Right cardiac atrium (tissue), 5 donors: ENCODE results near the gene APAF1. TPM values are rescaled to one million over a fixed set of nuclear protein-coding genes. Genes with fewer than 3 reads are reported as not detected.
"Not testable (repeated sequence)": the region's sequence is repeated elsewhere in the genome, so short reads cannot be mapped to it uniquely, and the experiment has no call there.

Experiments
- ATAC-seq, 2 donors: fragments of 200-7000 bp; cut with Tn5 transposase; one replicate each; pipeline versions ENCODE4 v1.8.0 to v1.9.1; 2020; ENCODE audit warnings: moderate library complexity in 2 of 2, mild to moderate bottlenecking in 1 of 2
- DNase-seq, 3 donors: peaks; one replicate each; pipeline ENCODE4 v3.0.0-alpha.2; 2020
- H3K27ac ChIP-seq: one replicate; pipeline ENCODE4 v1.5.1; 2013; ENCODE audit warnings: mild to moderate bottlenecking, low read length, control low read depth, moderate library complexity
- H3K27me3 ChIP-seq: one replicate; pipeline ENCODE4 v1.6.1; 2013; ENCODE audit not compliant: control insufficient read depth, insufficient read depth
- H3K4me1 ChIP-seq: one replicate; pipeline ENCODE4 v1.6.1; 2013; ENCODE audit warnings: low read length; ENCODE audit not compliant: control insufficient read depth, insufficient read depth
- H3K4me3 ChIP-seq: one replicate; pipeline ENCODE4 v1.5.1; 2013; ENCODE audit warnings: low read length, control low read depth
- H3K9me3 ChIP-seq: one replicate; pipeline ENCODE4 v1.6.1; 2013; ENCODE audit warnings: low read length; ENCODE audit not compliant: control insufficient read depth
- WGBS: extraction: QIAGEN DNeasy Blood & Tissue Kit; methylation state at CpG from one replicate; pipeline ENCODE4 v1.1.7; 2013; 5-methylcytosine and 5-hydroxymethylcytosine counted together
- intact Hi-C, 4 donors: fragments of 100-400 bp; cut with DNase I; formaldehyde crosslinking; loops; one replicate each; pipeline versions ENCODE4 v1.11.0 to v1.14.0; 2022 to 2023
- polyA plus RNA-seq: library from polyadenylated mRNA; stranded (reverse); fragments of 200-250 nt; gene quantifications from one replicate; pipeline ENCODE4 v1.2.3, GENCODE V29; 2013
- total RNA-seq, 4 donors: library from RNA; stranded (reverse); fragmentation: NEBNext Ultra II Directional; extraction: Animal tissue kit (Norgen Biotek cat#: 25700); gene quantifications; one replicate each; pipeline ENCODE4 v1.2.1, GENCODE V29; 2021
- donor health status: healthy with polysubstance abuse.
- donor health status: DM: no; HTN: yes; CAD: no.
- donor health status: DM: no; HTN: no; CAD: no.
- donor health status: DM: no; HTN: yes; CAD: no; lungs with severe emphysema.
- donor health status: DM: yes; HTN: yes; CAD: no.

The APAF1 gene
- total and polyA plus RNA-seq, 5 donors, result 2.9 to 7.1 (median 4.3) TPM

GRCh38 chr12:98744680-98745079, 99.6 kb downstream of the APAF1 start:
- no peak for DNase-seq
- Histone ChIP-seq H3K4me3 (no peak overlapping the region), H3K27me3 (no peaks in the 10 kb centered on the region), H3K4me1 (no peaks in the 10 kb centered on the region), H3K9me3 (no peaks in the 10 kb centered on the region), H3K27ac (no peak overlapping the region)
- intact Hi-C loops, result no loop called here
- 68% methylated on average over 3 of the region's 3 CpGs for WGBS
- ATAC-seq, result no peak

DNA sequence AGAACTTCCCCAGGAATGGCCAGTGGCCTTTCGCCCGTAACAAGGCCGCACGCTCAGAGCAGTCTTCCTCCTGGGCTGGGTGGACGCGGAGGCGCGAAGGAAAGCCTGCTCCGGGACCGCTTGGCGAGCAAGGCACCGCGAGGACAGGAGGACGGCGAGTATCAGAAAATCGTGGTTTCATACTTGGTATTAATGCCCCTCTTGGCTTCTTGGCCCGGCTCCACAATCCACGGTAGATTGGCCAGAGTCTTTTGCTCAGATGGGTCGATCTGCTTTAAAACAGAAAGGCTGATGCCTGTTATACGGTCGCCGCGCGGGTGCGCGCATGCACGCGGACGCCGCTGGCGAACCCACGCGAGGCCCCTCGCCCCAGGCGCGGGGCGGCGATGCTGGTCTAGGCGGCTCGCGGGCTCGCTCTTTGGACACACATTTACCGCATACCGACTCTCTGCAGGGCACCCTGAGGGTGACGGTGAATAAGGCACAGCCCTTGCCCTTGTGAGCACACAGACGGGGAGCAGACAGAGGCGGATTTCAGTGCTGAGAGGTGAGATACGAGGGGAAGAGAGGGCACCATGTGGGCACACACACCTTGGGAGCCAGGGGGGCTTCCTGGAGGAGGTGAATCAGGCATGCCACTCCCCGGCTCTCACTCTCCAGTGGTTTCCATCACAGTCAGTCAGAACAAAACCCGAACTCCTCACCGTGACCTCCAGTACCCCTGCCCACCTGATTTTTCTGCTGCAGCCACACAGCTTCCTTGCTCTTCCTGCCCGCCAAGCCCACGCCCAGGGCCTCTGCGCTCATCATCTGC, 100.7 kb downstream of the APAF1 start:
- Histone ChIP-seq H3K27me3 (no peaks in the 10 kb centered on the region), H3K27ac (no peak overlapping the region), H3K4me3 (peak overlapping the region; percentile 46), H3K9me3 (no peaks in the 10 kb centered on the region), H3K4me1 (no peaks in the 10 kb centered on the region)
- ATAC-seq (peak; percentile 76 to 77), DNase-seq (peak; percentile 29 to 69 (median 53))
- WGBS, result 11% methylated on average over 54 of the region's 54 CpGs
- intact Hi-C loops, result no loop called here

GRCh38 chr12:98748463-98748862, 103.4 kb downstream of the APAF1 start:
- Histone ChIP-seq H3K27me3 (no peaks in the 10 kb centered on the region), H3K9me3 (no peaks in the 10 kb centered on the region), H3K4me1 (no peaks in the 10 kb centered on the region), H3K4me3 (no peak overlapping the region), H3K27ac (no peak overlapping the region)
- DNase-seq (no peak), ATAC-seq (no peak)
- intact Hi-C loops, result no loop called here
- 85% methylated on average over 3 of the region's 3 CpGs for WGBS

GRCh38 chr12:98750511-98750910, 105.4 kb downstream of the APAF1 start:
- WGBS, result 67% methylated on average over 9 of the region's 9 CpGs
- no peak overlapping the region for H3K4me3 ChIP-seq
- H3K4me1 ChIP-seq, result no peaks in the 10 kb centered on the region
- H3K27ac ChIP-seq, result no peak overlapping the region
- no peak for DNase-seq
- no peak for ATAC-seq
- H3K27me3 ChIP-seq, result no peaks in the 10 kb centered on the region
- no peaks in the 10 kb centered on the region for H3K9me3 ChIP-seq
- intact Hi-C loops, result no loop called here

- Histone ChIP-seq H3K9me3 (no peaks in the 10 kb centered on the region), H3K27me3 (no peaks in the 10 kb centered on the region), H3K4me1 (no peaks in the 10 kb centered on the region), H3K4me3 (no peak overlapping the region), H3K27ac (no peak overlapping the region)
- intact Hi-C loops, result no loop called here
- WGBS, result 80% methylated on average over 4 of the region's 4 CpGs
- DNase-seq (no peak), ATAC-seq (no peak)
Observed at GRCh38 chr12:98751580-98752115, 106.6 kb downstream of the APAF1 start.

GRCh38 chr12:98752726-98753125, 107.6 kb downstream of the APAF1 start:
- WGBS, result 92% methylated on average over 5 of the region's 5 CpGs
- Histone ChIP-seq H3K27me3 (no peaks in the 10 kb centered on the region), H3K9me3 (no peaks in the 10 kb centered on the region), H3K4me3 (no peak overlapping the region), H3K4me1 (no peaks in the 10 kb centered on the region), H3K27ac (no peak overlapping the region)
- intact Hi-C loops, result no loop called here
- ATAC-seq (no peak), DNase-seq (no peak)

GRCh38 chr12:98754095-98754494, 109.0 kb downstream of the APAF1 start:
- H3K27ac ChIP-seq, result no peak overlapping the region
- H3K27me3 ChIP-seq, result no peaks in the 10 kb centered on the region
- no peak for ATAC-seq
- 63% methylated on average over 5 of the region's 5 CpGs for WGBS
- H3K9me3 ChIP-seq, result no peaks in the 10 kb centered on the region
- H3K4me3 ChIP-seq, result no peak overlapping the region
- no peak for DNase-seq
- intact Hi-C loops, result no loop called here
- H3K4me1 ChIP-seq, result no peaks in the 10 kb centered on the region

- H3K27ac ChIP-seq, ATAC-seq, DNase-seq, H3K4me1 ChIP-seq, H3K27me3 ChIP-seq, intact Hi-C loops, H3K9me3 ChIP-seq, H3K4me3 ChIP-seq: not testable (repeated sequence)
- WGBS, result 86% methylated on average over 5 of the region's 5 CpGs
Observed at GRCh38 chr12:98755855-98756254, 110.8 kb downstream of the APAF1 start.

GRCh38 chr12:98757455-98757854, 112.4 kb downstream of the APAF1 start:
- 53% methylated on average over 4 of the region's 4 CpGs for WGBS
- H3K27ac ChIP-seq, result no peak overlapping the region

GRCh38 chr12:98758331-98758730, 113.2 kb downstream of the APAF1 start:
- Histone ChIP-seq H3K27me3 (no peaks in the 10 kb centered on the region), H3K4me3 (no peak overlapping the region), H3K27ac (no peak overlapping the region), H3K9me3 (no peaks in the 10 kb centered on the region), H3K4me1 (no peaks in the 10 kb centered on the region)
- peak; percentile 46 to 82 (median 70) for DNase-seq
- 50% methylated on average over 3 of the region's 3 CpGs for WGBS
- peak; percentile 42 to 63 for ATAC-seq
- intact Hi-C loops, result no loop called here

More at GRCh38 chr12:98757455-98757854, 112.4 kb downstream of the APAF1 start:
- DNase-seq, result no peak
- Histone ChIP-seq H3K4me3 (no peak overlapping the region), H3K9me3 (no peaks in the 10 kb centered on the region), H3K27me3 (no peaks in the 10 kb centered on the region), H3K4me1 (no peaks in the 10 kb centered on the region)
- intact Hi-C loops, result no loop called here
- ATAC-seq, result no peak

DNA sequence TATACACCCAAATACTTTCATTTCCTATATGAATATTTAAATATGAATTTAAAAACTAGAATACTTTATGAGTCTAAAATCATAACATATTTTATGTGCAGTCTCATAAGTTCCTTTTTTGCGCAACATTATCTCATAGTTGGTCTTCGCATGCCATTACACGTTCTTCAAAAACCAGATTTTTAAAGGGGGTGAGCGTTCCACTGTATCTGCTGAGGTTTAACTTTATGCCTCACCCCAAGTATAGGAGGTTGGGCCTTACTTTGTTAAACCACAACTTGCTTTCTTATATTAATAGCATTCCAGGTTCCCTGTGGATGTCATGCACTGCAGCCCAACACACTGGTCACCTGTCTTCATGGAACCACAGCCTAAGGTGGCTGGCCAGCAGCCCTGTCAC, 118.6 kb downstream of the APAF1 start:
- Histone ChIP-seq H3K27ac (no peak overlapping the region), H3K4me1 (no peaks in the 10 kb centered on the region), H3K27me3 (no peaks in the 10 kb centered on the region), H3K9me3 (no peaks in the 10 kb centered on the region), H3K4me3 (no peak overlapping the region)
- intact Hi-C loops, result no loop called here
- DNase-seq, result no peak
- no peak for ATAC-seq
- WGBS, result 90% methylated on average over 4 of the region's 4 CpGs
